ENCODE data around the gene BRINP3. TPM values are rescaled to one million over a fixed set of nuclear protein-coding genes. Genes with fewer than 3 reads are reported as not detected.

Gene BRINP3
- total RNA-seq, 1 donor from 2014 or later = not detected

- H3K4me3 ChIP-seq (ENCODE audit: low read depth, low read length) = no peak overlapping the region
- DNase-seq (ENCODE audit: low read depth) (no peak), FAIRE-seq (no peak)
- no peaks in the 10 kb centered on the region for H3K36me3 ChIP-seq (ENCODE audit: control insufficient read depth, insufficient read depth, low read length)
- TF ChIP-seq CTCF (IDR thresholded peaks at IDR 0.05; ENCODE audit: insufficient read depth, low read length, severe bottlenecking) = no peak
- no peaks in the 10 kb centered on the region for H3K27me3 ChIP-seq (ENCODE audit: control insufficient read depth, insufficient read depth, low read length)
Measured at GRCh38 chr1:190377991-190378390, 99.7 kb downstream of the BRINP3 start.

- DNase-seq (ENCODE audit: low read depth) (no peak), FAIRE-seq (no peak)
Measured at GRCh38 chr1:190377294-190377693, 100.4 kb downstream of the BRINP3 start.

GRCh38 chr1:190376044-190376443, 101.6 kb downstream of the BRINP3 start:
- no peak for DNase-seq (ENCODE audit: low read depth)
- Histone ChIP-seq H3K36me3 (ENCODE audit: control insufficient read depth, insufficient read depth, low read length) (no peaks in the 10 kb centered on the region), H3K27me3 (ENCODE audit: control insufficient read depth, insufficient read depth, low read length) (no peaks in the 10 kb centered on the region), H3K4me3 (ENCODE audit: low read depth, low read length) (no peak overlapping the region)
- no peak for TF ChIP-seq CTCF (IDR thresholded peaks at IDR 0.05; ENCODE audit: insufficient read depth, low read length, severe bottlenecking)
- no peak for FAIRE-seq

More at GRCh38 chr1:190377294-190377693, 100.4 kb downstream of the BRINP3 start:
- H3K27me3 ChIP-seq (ENCODE audit: control insufficient read depth, insufficient read depth, low read length) = no peaks in the 10 kb centered on the region
- H3K36me3 ChIP-seq (ENCODE audit: control insufficient read depth, insufficient read depth, low read length) = no peaks in the 10 kb centered on the region
- H3K4me3 ChIP-seq (ENCODE audit: low read depth, low read length) = no peak overlapping the region
- no peak for TF ChIP-seq CTCF (IDR thresholded peaks at IDR 0.05; ENCODE audit: insufficient read depth, low read length, severe bottlenecking)

GRCh38 chr1:190373705-190374336, 103.8 kb downstream of the BRINP3 start:
- peak; percentile 6 for DNase-seq (ENCODE audit: low read depth)
- peak; percentile 46 for TF ChIP-seq CTCF (IDR thresholded peaks at IDR 0.05; ENCODE audit: insufficient read depth, low read length, severe bottlenecking)

GRCh38 chr1:190367200-190367599, 110.5 kb downstream of the BRINP3 start:
- Histone ChIP-seq H3K4me3 (ENCODE audit: low read depth, low read length) (no peak overlapping the region), H3K36me3 (ENCODE audit: control insufficient read depth, insufficient read depth, low read length) (no peaks in the 10 kb centered on the region), H3K27me3 (ENCODE audit: control insufficient read depth, insufficient read depth, low read length) (no peaks in the 10 kb centered on the region)
- FAIRE-seq (no peak), DNase-seq (ENCODE audit: low read depth) (no peak)
- TF ChIP-seq CTCF (IDR thresholded peaks at IDR 0.05; ENCODE audit: insufficient read depth, low read length, severe bottlenecking) = no peak

More at GRCh38 chr1:190373705-190374336, 103.8 kb downstream of the BRINP3 start:
- FAIRE-seq = no peak
- H3K4me3 ChIP-seq (ENCODE audit: low read depth, low read length) = no peak overlapping the region
- no peaks in the 10 kb centered on the region for H3K27me3 ChIP-seq (ENCODE audit: control insufficient read depth, insufficient read depth, low read length)
- H3K36me3 ChIP-seq (ENCODE audit: control insufficient read depth, insufficient read depth, low read length) = no peaks in the 10 kb centered on the region

- DNase-seq (ENCODE audit: low read depth) (no peak), FAIRE-seq (no peak)
- Histone ChIP-seq H3K4me3 (ENCODE audit: low read depth, low read length) (no peak overlapping the region), H3K36me3 (ENCODE audit: control insufficient read depth, insufficient read depth, low read length) (no peaks in the 10 kb centered on the region), H3K27me3 (ENCODE audit: control insufficient read depth, insufficient read depth, low read length) (no peaks in the 10 kb centered on the region)
- no peak for TF ChIP-seq CTCF (IDR thresholded peaks at IDR 0.05; ENCODE audit: insufficient read depth, low read length, severe bottlenecking)
Measured at GRCh38 chr1:190365283-190365682, 112.4 kb downstream of the BRINP3 start.
